ENCODE results near the gene USP19.

The USP19 gene

GRCh38 chr3:49076646-49077045 lies 44.0 kb downstream of the USP19 start:
- TF ChIP-seq, protein P1, sequence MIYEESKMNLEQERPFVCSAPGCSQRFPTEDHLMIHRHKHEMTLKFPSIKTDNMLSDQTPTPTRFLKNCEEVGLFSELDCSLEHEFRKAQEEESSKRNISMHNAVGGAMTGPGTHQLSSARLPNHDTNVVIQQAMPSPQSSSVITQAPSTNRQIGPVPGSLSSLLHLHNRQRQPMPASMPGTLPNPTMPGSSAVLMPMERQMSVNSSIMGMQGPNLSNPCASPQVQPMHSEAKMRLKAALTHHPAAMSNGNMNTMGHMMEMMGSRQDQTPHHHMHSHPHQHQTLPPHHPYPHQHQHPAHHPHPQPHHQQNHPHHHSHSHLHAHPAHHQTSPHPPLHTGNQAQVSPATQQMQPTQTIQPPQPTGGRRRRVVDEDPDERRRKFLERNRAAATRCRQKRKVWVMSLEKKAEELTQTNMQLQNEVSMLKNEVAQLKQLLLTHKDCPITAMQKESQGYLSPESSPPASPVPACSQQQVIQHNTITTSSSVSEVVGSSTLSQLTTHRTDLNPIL (CRISPR knock-in tag; IDR thresholded peaks at IDR 0.05; ENCODE audit: low read depth) = no peak
- TF ChIP-seq TOX (CRISPR knock-in tag; IDR thresholded peaks at IDR 0.05; ENCODE audit: borderline replicate concordance) (no peak), SNAI2 (CRISPR knock-in tag; IDR thresholded peaks at IDR 0.05) (no peak), ZNF8 (CRISPR knock-in tag; IDR thresholded peaks at IDR 0.05) (no peak), ZNF70 (CRISPR knock-in tag; IDR thresholded peaks at IDR 0.05) (no peak), BACH2 (CRISPR knock-in tag; IDR thresholded peaks at IDR 0.05; ENCODE audit: borderline replicate concordance) (no peak), OSR1 (CRISPR knock-in tag; IDR thresholded peaks at IDR 0.05) (no peak), ZC3H10 (CRISPR knock-in tag; IDR thresholded peaks at IDR 0.05) (no peak), ZFP3 (CRISPR knock-in tag; IDR thresholded peaks at IDR 0.05) (no peak), POU6F1 (CRISPR knock-in tag; IDR thresholded peaks at IDR 0.05; ENCODE audit: borderline replicate concordance, low read depth) (no peak), ESRRG (CRISPR knock-in tag; IDR thresholded peaks at IDR 0.05) (no peak), CSDC2 (CRISPR knock-in tag; IDR thresholded peaks at IDR 0.05) (no peak)
- TF ChIP-seq, protein P2, sequence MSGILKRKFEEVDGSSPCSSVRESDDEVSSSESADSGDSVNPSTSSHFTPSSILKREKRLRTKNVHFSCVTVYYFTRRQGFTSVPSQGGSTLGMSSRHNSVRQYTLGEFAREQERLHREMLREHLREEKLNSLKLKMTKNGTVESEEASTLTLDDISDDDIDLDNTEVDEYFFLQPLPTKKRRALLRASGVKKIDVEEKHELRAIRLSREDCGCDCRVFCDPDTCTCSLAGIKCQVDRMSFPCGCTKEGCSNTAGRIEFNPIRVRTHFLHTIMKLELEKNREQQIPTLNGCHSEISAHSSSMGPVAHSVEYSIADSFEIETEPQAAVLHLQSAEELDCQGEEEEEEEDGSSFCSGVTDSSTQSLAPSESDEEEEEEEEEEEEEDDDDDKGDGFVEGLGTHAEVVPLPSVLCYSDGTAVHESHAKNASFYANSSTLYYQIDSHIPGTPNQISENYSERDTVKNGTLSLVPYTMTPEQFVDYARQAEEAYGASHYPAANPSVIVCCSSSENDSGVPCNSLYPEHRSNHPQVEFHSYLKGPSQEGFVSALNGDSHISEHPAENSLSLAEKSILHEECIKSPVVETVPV (CRISPR knock-in tag; IDR thresholded peaks at IDR 0.05) = no peak
- no peak for ATAC-seq

DNA sequence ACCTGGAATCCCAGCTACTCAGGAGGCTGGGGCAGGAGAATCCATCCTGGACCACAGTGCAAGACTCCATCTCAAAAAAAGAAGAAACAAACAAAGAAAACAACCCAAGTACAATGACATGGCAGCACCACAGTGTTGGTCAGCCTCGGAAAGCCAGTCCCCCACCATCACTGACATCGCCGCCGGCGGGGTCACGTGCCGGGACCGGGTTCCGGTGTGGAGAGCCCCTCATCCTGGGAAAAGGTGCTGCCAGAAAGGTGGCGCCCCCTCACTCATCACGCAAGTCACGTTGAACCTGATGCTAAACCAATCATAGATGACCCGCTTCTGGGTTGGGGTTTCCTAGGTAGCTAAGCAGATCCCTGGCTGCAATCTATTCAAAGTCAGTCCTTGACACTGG lies 44.5 kb downstream of the USP19 start:
- ATAC-seq = no peak
- TF ChIP-seq BACH2 (CRISPR knock-in tag; IDR thresholded peaks at IDR 0.05; ENCODE audit: borderline replicate concordance) (no peak), ESRRG (CRISPR knock-in tag; IDR thresholded peaks at IDR 0.05) (no peak), SNAI2 (CRISPR knock-in tag; IDR thresholded peaks at IDR 0.05) (no peak), ZFP3 (CRISPR knock-in tag; IDR thresholded peaks at IDR 0.05) (no peak), PPARA (CRISPR knock-in tag; IDR thresholded peaks at IDR 0.05; ENCODE audit: borderline replicate concordance) (no peak), GLIS3 (CRISPR knock-in tag; IDR thresholded peaks at IDR 0.05) (no peak), CSDC2 (CRISPR knock-in tag; IDR thresholded peaks at IDR 0.05) (no peak), RARB (CRISPR knock-in tag; IDR thresholded peaks at IDR 0.05) (no peak), OSR1 (CRISPR knock-in tag; IDR thresholded peaks at IDR 0.05) (no peak), ZFP30 (CRISPR knock-in tag; IDR thresholded peaks at IDR 0.05) (no peak), POU6F1 (CRISPR knock-in tag; IDR thresholded peaks at IDR 0.05; ENCODE audit: borderline replicate concordance, low read depth) (no peak)
- TF ChIP-seq, protein P2 (CRISPR knock-in tag; IDR thresholded peaks at IDR 0.05) = no peak
- TF ChIP-seq, protein P1 (CRISPR knock-in tag; IDR thresholded peaks at IDR 0.05; ENCODE audit: low read depth) = no peak
- TF ChIP-seq, protein P3, sequence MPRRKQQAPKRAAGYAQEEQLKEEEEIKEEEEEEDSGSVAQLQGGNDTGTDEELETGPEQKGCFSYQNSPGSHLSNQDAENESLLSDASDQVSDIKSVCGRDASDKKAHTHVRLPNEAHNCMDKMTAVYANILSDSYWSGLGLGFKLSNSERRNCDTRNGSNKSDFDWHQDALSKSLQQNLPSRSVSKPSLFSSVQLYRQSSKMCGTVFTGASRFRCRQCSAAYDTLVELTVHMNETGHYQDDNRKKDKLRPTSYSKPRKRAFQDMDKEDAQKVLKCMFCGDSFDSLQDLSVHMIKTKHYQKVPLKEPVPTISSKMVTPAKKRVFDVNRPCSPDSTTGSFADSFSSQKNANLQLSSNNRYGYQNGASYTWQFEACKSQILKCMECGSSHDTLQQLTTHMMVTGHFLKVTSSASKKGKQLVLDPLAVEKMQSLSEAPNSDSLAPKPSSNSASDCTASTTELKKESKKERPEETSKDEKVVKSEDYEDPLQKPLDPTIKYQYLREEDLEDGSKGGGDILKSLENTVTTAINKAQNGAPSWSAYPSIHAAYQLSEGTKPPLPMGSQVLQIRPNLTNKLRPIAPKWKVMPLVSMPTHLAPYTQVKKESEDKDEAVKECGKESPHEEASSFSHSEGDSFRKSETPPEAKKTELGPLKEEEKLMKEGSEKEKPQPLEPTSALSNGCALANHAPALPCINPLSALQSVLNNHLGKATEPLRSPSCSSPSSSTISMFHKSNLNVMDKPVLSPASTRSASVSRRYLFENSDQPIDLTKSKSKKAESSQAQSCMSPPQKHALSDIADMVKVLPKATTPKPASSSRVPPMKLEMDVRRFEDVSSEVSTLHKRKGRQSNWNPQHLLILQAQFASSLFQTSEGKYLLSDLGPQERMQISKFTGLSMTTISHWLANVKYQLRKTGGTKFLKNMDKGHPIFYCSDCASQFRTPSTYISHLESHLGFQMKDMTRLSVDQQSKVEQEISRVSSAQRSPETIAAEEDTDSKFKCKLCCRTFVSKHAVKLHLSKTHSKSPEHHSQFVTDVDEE (CRISPR knock-in tag; IDR thresholded peaks at IDR 0.05) = no peak
- TF ChIP-seq, protein P4, sequence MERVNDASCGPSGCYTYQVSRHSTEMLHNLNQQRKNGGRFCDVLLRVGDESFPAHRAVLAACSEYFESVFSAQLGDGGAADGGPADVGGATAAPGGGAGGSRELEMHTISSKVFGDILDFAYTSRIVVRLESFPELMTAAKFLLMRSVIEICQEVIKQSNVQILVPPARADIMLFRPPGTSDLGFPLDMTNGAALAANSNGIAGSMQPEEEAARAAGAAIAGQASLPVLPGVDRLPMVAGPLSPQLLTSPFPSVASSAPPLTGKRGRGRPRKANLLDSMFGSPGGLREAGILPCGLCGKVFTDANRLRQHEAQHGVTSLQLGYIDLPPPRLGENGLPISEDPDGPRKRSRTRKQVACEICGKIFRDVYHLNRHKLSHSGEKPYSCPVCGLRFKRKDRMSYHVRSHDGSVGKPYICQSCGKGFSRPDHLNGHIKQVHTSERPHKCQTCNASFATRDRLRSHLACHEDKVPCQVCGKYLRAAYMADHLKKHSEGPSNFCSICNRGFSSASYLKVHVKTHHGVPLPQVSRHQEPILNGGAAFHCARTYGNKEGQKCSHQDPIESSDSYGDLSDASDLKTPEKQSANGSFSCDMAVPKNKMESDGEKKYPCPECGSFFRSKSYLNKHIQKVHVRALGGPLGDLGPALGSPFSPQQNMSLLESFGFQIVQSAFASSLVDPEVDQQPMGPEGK (CRISPR knock-in tag; IDR thresholded peaks at IDR 0.05; ENCODE audit: borderline replicate concordance) = no peak

Data from SK-N-SH treated with all-trans-retinoic acid at 6 μM for 48 hours (cell line).